Frontal cortex (tissue), 4 donors: Measurements from ENCODE around the gene DNAJC8. TPM values are rescaled to one million over a fixed set of nuclear protein-coding genes. Genes with fewer than 3 reads are reported as not detected.

Experiments used
- DNase-seq, 2 donors: peaks; one replicate each; pipeline ENCODE4 v3.0.0; 2012; ENCODE audit warnings: low spot score in 2 of 2
- FAIRE-seq: peaks from 2 replicates; lab custom pipeline; 2012; peaks lifted over from hg19 to GRCh38; lab: Jason Lieb, UNC
- total RNA-seq: library from RNA; depleted of rRNA; stranded (reverse); fragments of >200 nt; gene quantifications from one replicate; pipeline ENCODE4 v1.2.3, GENCODE V29; 2014
- donor health status: control.
- donor health status: control.
- donor health status: control.

Gene DNAJC8
- 56.3 TPM for total RNA-seq

GRCh38 chr1:28232558-28233263 lies at the start of gene DNAJC8:
Gene DNAJC8, minus strand, starts transcription at chr1:28233029. Its CDS starts 31 bp downstream, at chr1:28232998.
- FAIRE-seq (no peak), DNase-seq (peak; percentile 78 to 89)

DNA sequence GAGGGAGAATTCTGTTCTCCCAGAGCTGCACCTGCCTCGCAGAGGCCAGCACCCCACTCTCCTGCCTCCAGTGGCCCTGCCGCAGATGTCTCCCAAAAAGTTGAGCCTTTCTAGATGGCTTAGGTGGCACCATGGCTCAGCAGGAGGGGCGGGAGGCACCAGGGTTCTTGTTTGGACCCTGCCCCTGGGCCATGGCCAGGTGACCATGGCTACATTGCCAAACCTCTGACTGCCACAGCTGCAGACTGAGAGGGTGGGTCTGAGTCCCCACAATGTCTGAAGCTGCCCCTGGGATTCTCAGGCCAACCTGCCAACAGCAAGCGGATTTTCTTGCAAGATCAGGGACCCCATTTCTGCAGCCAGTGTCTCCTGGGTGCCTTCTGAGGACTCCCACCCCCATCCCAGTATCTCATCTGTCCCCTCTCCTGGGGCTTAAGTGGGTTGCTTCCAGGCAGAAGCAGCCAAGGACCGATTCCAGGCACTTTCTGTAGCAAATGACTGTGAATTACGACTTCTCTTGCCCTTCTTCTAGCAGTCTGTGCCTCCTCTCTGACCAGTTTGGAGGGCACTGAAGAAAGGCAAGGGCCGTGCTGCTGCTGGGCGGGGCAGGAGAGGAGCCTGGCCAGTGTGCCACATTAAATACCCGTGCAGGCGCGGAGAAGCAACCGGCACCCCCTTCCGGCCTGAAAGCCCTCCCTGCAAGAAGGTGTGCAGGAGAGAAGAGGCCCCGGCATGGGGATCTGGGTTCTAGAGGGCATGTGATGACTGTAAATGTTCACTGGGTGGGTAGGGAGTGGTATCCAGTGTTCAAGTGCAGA lies 49.0 kb upstream of the DNAJC8 start:
- FAIRE-seq: no peak
- no peak for DNase-seq

- FAIRE-seq: no peak
Measured at GRCh38 chr1:28280977-28281381, 48.1 kb upstream of the DNAJC8 start.

GRCh38 chr1:28280501-28280900 lies 47.7 kb upstream of the DNAJC8 start:
- no peak for DNase-seq
- no peak for FAIRE-seq

More at GRCh38 chr1:28280977-28281381, 48.1 kb upstream of the DNAJC8 start:
- DNase-seq: no peak

GRCh38 chr1:28279721-28280120 lies 46.9 kb upstream of the DNAJC8 start:
- FAIRE-seq: no peak
- DNase-seq: no peak

DNA sequence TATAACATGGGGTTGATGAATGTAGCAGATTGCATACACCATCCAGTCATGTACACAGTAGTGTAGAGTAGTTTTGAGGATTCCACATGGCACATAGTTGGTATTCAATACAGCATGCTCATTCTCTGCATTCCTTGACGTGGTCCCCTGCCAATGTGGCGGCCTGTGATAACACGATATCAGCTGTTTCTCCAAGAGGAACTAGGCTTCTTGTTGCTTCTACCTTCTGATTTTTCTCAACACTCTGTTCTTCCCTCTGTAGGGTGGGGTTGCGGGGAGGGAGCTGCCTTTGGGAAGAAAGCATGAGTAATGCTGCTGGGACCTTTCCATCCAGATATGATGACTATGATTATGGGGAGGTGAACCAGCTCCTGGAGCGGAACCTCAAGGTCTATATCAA lies 45.9 kb upstream of the DNAJC8 start:
- FAIRE-seq (no peak), DNase-seq (no peak)

GRCh38 chr1:28273216-28273860 lies 40.5 kb upstream of the DNAJC8 start:
- DNase-seq (no peak), FAIRE-seq (no peak)

DNA sequence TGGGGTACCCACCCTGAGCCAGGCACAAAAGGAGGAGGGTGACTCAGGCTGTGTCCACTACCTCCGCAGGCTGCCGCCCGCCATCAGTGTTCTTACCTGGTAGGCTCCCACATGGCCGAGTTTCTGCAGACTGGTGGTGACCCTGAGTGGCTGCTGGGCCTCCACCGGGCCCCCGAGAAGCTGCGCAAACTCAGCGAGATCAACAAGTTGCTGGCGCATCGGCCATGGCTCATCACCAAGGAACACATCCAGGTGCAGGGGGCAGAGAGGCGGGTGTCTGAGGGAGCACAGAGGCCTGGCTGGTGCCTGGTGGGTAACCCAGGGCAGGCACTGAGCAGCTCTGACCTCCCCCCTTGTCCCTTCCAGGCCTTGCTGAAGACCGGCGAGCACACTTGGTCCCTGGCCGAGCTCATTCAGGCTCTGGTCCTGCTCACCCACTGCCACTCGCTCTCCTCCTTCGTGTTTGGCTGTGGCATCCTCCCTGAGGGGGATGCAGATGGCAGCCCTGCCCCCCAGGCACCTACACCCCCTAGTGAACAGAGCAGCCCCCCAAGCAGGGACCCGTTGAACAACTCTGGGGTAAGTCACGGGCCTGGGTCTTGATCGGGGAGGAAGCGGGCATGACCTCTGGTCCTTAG lies 39.5 kb upstream of the DNAJC8 start:
- no peak for FAIRE-seq

DNA sequence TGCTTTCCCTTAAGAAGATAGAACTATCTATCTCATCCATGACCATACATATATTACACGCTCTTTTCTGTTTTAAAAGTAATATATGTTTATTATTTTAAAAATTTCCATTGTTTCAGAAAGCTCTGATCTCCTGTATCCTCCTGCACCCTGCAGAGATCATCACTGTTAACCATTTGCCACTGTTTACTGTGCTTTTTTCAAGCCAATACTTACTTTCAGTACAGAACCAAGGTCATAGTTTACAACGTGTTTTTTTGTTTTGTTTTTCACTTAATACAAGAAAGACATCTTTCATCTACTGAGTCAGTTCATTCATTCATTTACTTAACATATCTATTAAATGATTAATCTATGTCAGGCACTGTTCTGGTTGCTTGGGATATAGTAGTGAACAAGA lies 36.7 kb upstream of the DNAJC8 start:
- DNase-seq: no peak
- no peak for FAIRE-seq

More for the DNA sequence above, 39.5 kb upstream of the DNAJC8 start:
- DNase-seq: no peak

DNA sequence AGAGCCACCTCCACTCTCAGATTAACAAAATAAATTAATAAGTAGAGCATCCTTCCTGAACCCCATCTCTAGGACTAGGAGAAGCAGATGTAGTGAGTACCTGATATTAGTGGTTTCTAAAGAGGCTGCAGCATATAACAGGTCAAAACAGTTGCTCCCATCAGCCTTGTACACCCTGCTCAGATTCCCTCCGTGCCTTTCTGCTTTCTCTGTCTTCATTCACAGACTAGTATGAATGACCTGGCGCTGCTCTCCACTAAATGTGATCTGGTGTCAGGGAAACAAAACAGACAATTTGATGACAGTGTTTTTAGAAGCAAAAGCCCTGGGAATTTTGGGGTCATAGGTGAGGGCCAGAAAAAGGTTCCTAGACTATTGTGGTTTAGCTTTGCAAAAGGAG lies 34.8 kb upstream of the DNAJC8 start:
- DNase-seq (no peak), FAIRE-seq (no peak)

DNA sequence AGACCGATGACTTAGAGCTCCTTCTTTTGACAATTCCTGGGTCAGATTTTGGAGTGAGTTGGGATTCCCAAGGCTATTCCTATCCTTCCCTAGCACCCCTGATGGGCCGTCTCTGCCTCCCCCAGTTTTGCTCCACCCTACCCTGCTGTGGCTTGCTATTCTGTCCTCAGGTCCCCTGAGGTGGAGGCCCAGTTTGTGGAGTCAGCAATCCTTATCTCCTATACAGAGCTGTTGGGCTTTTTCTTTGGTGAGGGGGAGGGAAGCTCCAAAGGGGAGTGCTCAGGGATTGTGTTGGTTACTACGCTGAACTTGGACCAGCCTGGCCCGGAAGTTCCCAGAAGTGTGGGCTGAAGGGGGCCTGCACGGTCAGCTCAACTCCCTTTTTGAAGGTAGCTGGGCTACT lies 34.1 kb upstream of the DNAJC8 start:
- DNase-seq (no peak), FAIRE-seq (no peak)

DNA sequence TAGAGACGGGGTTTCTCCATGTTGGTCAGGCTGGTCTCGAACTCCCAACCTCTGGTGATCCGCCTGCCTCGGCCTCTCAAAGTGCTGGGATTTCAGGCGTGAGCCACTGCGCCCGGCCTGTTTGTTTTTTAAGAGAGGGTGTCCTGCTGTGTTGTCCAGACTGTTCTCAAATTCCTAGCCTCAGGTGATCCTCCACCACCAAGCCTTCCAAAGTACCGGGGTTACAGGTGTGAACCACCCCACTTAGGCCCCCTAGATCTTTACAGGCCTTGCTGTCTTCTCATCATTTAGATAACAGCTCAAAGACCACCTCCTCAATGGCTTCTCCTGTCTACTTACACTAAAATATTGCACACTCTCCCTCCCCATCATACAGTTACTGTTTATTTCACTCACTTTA lies 32.7 kb upstream of the DNAJC8 start:
- FAIRE-seq: no peak
- DNase-seq: no peak

GRCh38 chr1:28264897-28265296 lies 32.1 kb upstream of the DNAJC8 start:
- FAIRE-seq: no peak

DNA sequence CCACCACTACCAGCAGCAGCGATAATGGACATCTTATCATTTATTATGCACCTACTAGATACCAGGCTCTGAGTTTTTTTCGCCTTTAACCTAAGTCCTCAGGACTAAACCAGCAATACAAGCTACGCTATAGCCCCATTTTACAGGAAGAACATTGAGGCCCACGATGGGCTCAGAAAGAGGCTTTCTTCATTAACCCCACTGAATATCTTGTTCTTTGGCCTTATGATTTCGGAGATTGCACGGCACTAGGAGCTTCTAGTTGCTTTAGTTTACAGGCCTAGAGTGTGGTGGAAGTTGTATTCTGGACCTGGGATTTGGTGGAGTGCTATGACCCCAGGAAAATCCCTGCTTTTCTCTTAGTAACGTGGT lies 28.0 kb upstream of the DNAJC8 start:
- DNase-seq (no peak), FAIRE-seq (no peak)

More at GRCh38 chr1:28264897-28265296, 32.1 kb upstream of the DNAJC8 start:
- DNase-seq: no peak

GRCh38 chr1:28259934-28260802 lies 27.3 kb upstream of the DNAJC8 start:
- DNase-seq (peak; percentile 40 to 49), FAIRE-seq (no peak)

- peak; percentile 60 for FAIRE-seq
- DNase-seq: peak; percentile 91 to 96
Measured at GRCh38 chr1:28259252-28259933, 26.6 kb upstream of the DNAJC8 start, which contains the start of gene SESN2. Gene SESN2, plus strand, starts transcription at chr1:28259518. Its CDS starts 330 bp downstream, at chr1:28259848.

DNA sequence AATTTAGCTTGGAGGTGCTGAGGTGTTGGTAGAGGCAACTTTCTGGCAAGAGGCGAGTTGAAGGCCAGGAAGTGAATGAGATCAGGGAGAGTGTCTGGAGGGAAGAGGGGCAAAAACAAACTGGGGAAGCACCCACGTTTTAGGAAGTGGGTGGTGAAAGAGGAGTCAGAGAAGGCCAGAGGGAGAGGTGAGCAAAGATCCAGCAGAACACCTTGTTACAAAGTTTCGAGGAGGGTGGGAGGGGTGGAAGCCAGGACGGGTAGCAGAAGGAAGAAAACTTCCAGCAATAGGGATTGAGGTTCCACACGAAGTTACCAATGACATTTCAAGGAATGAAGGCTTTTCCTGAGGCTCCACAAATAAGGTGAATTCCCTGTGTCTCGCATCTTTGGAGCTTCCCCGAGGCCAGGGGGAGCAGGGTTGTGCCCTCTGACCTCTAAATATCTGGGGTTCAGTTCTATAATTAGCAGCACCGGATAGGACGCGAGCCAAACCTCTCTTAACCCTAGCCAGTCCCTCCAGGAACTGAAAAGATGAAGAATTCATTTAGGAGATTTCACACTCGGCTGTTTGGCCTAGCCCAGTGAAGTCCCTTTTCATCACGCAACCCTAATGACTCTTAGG lies 25.9 kb upstream of the DNAJC8 start:
- DNase-seq: no peak
- no peak for FAIRE-seq

DNA sequence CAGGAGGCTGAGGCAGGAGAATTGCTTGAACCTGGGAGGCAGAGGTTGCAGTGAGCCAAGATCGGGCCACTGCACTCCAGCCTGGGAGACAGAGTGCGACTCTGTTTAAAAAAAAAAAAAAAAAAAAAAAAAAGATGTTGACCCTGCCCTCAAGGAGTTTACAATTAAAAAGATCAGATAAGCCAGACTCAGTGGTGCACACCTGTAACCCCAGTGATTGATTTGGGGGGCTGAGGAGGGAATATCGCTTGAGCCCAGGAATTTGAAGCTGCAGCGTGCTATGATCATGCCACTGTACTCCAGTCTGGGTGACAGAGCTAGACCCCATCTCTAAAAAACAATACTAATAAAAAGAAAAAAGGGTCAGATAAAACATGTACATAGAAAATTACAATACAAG lies 24.9 kb upstream of the DNAJC8 start:
- no peak for DNase-seq
- no peak for FAIRE-seq
